HAP-1 (cell line): ENCODE measurements around the gene S1PR3.

Experiments used
- DNase-seq, 2 experiments: peaks; one replicate each; pipeline ENCODE4 v3.0.0-alpha.2; 2016 to 2020; ENCODE audit warnings: low spot score in 2 of 2
- H3K27me3 ChIP-seq: fragments of 250-450 bp; sonication (Bioruptor Pico); 2 replicates; pipeline ENCODE4 v1.5.1; 2020; ENCODE audit warnings: low read depth, mild to moderate bottlenecking, moderate library complexity
- H3K36me3 ChIP-seq: fragments of 250-450 bp; sonication (Bioruptor Pico); replicated peaks from 2 replicates; pipeline ENCODE4 v1.5.1; 2020; ENCODE audit warnings: mild to moderate bottlenecking
- H3K4me1 ChIP-seq: fragments of 250-450 bp; sonication (Bioruptor Pico); 2 replicates; pipeline ENCODE4 v1.5.1; 2020; ENCODE audit warnings: mild to moderate bottlenecking
- H3K4me3 ChIP-seq: fragments of 250-450 bp; sonication (Bioruptor Pico); 2 replicates; pipeline ENCODE4 v1.5.1; 2020; ENCODE audit warnings: mild to moderate bottlenecking, moderate library complexity
- H3K9me3 ChIP-seq: fragments of 250-450 bp; sonication (Bioruptor Pico); 2 replicates; pipeline ENCODE4 v1.5.1; 2020; ENCODE audit warnings: mild to moderate bottlenecking, moderate library complexity
- in situ Hi-C: fragments of 300-500 bp; cut with MboI; formaldehyde crosslinking; loops from 3 replicates; pipeline ENCODE4 v1.14.3; 2020; ENCODE audit warnings: low sequenced_read_pairs, inconsistent platforms, mixed read lengths

S1PR3 gene

DNA sequence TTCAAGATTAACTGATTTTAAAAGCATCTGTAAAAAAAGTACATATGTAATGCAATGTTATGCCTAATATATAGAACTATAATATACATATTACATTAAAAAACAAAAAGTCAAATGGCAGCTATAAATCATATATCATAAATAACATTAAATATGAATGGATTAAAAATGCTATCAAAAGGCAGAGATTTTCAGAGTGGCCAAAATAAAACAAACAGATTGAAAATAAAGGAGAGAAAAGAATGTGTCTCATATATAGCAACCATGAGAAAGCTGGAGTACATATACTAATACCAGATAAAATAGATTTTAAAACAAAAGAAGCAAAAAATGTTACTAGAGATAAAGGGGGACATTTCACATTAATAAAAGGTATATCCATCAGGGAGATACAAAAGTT, 38.5 kb downstream of the S1PR3 start:
- in situ Hi-C loops = no loop called here
- Histone ChIP-seq H3K4me3 (no peak overlapping the region), H3K9me3 (no peaks in the 10 kb centered on the region), H3K27me3 (no peaks in the 10 kb centered on the region), H3K4me1 (no peaks in the 10 kb centered on the region), H3K36me3 (no peaks in the 10 kb centered on the region)
- DNase-seq = no peak

DNA sequence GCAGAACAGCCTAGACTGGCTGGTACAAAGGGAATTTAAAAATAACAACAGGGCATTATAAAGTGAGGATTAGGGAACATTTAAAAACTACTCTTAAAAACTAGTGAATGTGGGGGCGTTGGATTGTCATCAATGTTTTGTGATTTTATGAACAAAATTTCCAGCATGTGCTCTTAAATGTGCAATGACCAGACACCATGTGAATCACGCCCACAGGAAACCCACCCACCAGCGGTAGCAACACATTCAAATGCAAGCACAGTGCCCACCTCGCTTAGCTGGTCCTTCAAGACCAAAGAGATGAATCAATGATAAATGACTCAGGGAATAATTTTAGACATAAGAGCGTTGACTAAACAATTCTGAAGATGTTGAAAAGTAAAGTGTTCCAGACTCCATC, 40.9 kb downstream of the S1PR3 start:
- in situ Hi-C loops = no loop called here
- Histone ChIP-seq H3K4me3 (no peak overlapping the region), H3K9me3 (no peaks in the 10 kb centered on the region), H3K4me1 (no peaks in the 10 kb centered on the region), H3K27me3 (no peaks in the 10 kb centered on the region), H3K36me3 (no peaks in the 10 kb centered on the region)
- DNase-seq = no peak

DNA sequence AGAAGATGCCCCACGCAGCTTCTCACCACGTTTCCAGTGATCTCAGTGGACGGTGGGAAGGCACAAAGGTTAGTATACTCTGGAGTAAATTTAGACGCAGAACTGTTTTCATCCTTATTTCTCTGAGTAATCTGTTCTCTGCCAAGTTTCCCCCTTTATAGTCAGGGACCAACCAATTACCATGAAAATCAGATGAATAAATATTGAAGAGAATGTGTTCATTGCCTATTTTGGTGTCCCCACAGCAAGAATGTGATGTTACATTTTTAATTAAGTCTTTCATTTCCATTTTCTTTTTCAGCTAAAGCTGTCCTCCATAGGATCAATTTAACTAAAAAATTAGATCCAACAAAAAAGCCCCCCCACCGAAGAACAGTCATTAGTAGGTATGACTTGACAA, 41.4 kb downstream of the S1PR3 start:
- in situ Hi-C loops = no loop called here
- no peak for DNase-seq
- Histone ChIP-seq H3K36me3 (no peaks in the 10 kb centered on the region), H3K9me3 (no peaks in the 10 kb centered on the region), H3K27me3 (no peaks in the 10 kb centered on the region), H3K4me1 (no peaks in the 10 kb centered on the region), H3K4me3 (no peak overlapping the region)

DNA sequence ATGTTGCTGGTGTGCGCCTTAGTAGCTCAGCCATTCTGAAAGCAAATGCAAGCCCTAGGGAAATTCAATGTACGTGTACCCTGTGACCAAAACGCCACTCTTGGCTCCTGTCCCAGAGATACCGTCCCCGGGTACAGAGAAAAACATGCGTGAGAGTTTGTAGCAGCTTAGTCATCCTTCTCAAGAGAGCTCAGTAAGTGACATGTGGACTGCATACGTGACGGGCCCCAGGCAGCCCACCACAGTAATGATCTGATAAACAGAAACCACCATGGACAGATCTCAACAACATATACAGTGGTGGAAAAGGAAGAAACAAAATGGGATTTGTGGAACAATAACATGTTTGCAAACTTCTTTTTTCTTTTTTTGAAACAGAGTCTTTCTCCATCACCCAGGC, 45.1 kb downstream of the S1PR3 start:
- in situ Hi-C loops = no loop called here
- H3K27me3 ChIP-seq = no peaks in the 10 kb centered on the region
- DNase-seq = no peak

DNA sequence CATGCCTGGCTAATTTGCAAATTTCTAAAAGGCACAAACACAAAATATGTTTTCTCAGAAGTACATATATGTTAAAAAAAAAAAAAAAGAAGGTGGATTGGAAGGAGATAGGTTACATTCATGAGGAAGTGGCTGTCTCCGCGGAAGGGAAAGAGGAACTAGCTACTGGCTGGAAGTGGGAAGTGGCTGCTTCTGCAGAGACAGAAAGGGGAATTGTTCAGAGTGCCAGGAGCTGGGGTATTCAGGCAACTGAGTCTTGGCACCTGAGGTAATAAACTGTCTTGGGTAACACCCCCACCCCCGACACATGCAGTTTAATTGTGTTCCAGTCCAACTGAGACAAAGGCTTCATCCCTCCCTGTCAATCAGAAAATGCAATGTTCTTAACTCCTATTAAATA, 45.6 kb downstream of the S1PR3 start:
- H3K27me3 ChIP-seq = no peaks in the 10 kb centered on the region
- H3K4me1 ChIP-seq = no peaks in the 10 kb centered on the region
- H3K36me3 ChIP-seq = no peaks in the 10 kb centered on the region
- no peak for DNase-seq
- H3K9me3 ChIP-seq = no peaks in the 10 kb centered on the region
- H3K4me3 ChIP-seq = no peak overlapping the region
- in situ Hi-C loops = no loop called here

More for the DNA sequence above, 45.1 kb downstream of the S1PR3 start:
- no peaks in the 10 kb centered on the region for H3K4me1 ChIP-seq
- H3K4me3 ChIP-seq = no peak overlapping the region
- no peaks in the 10 kb centered on the region for H3K9me3 ChIP-seq
- no peaks in the 10 kb centered on the region for H3K36me3 ChIP-seq

DNA sequence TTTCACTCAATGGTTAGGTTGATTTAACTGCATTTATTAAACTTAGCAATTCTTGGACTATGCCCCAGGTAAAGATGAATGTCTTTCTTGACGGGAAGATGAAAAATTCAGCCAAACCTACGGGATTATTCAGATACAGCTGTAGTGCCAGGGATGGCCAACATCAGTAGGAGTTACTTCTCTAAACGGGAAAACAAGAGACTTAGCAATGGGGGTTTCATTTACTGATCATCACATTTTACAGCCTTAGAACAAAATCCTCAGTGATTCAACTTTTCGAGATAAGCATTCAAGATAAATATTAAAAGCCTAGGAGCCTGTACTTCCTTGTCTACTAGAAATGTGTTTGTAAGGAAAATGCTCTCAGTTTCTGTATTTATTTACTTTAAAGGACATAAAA, 46.1 kb downstream of the S1PR3 start:
- DNase-seq = no peak
- Histone ChIP-seq H3K4me3 (no peak overlapping the region), H3K27me3 (no peaks in the 10 kb centered on the region), H3K36me3 (no peaks in the 10 kb centered on the region), H3K9me3 (no peaks in the 10 kb centered on the region), H3K4me1 (no peaks in the 10 kb centered on the region)
- in situ Hi-C loops = no loop called here

DNA sequence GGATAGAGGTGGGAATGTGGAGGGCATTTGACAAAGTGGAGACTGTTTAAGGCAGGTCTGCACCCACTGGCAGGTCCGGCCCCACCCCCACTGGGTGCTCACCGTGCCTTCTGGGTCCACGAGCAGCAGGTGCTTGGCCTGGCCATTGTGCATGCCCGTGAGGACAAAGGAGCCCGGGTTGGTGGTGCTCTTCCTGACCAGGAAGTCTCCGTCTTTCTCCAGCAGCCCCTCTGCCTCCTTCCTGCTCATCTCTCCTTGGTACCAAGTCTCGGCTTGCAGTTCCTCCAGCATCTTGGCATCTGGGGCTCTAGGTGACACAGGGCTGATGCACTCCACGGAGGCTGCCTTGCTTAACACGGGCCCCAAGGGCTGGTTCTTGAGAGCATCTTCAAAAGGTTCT, 46.6 kb downstream of the S1PR3 start:
- Histone ChIP-seq H3K4me1 (no peaks in the 10 kb centered on the region), H3K36me3 (no peaks in the 10 kb centered on the region), H3K27me3 (no peaks in the 10 kb centered on the region), H3K4me3 (no peak overlapping the region), H3K9me3 (no peaks in the 10 kb centered on the region)
- in situ Hi-C loops = no loop called here
- no peak for DNase-seq

DNA sequence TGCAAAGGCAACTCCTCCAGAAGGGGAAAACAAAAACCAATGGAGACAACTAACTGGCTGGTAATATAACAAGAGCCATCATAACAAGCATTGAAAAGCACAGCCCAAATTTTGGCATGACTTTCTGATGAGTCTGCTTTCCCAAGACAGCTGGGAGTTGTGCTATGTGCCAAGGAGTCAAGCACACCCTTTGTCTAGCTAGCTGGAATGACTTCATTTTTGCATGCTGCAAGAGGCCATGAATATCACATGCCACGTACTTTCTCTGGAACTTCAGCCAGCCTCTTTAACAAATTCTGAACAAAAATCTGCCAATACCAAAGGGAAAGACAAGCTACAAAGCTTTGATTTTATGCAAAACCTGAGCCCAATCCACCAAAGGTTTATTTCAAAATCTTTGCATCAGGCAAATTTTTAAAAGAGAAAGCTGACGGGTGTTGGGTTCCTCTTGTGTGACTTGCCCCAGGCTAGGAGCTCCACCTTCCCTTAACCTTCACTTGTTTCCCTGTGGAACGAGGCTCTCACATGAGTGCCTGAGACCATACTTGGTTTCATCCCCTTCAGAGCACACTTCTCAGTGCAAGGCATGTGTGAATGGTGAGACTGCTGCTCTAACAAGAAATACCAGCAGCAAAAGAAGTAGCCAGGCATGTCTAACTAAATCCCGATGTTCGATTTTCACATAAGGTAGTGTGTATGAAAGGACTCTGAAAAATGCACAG, 47.3 kb downstream of the S1PR3 start:
- H3K36me3 ChIP-seq = no peaks in the 10 kb centered on the region
- no peak overlapping the region for H3K4me3 ChIP-seq
- no peaks in the 10 kb centered on the region for H3K27me3 ChIP-seq
- in situ Hi-C loops = no loop called here
- no peaks in the 10 kb centered on the region for H3K4me1 ChIP-seq
- DNase-seq = no peak
- no peaks in the 10 kb centered on the region for H3K9me3 ChIP-seq

DNA sequence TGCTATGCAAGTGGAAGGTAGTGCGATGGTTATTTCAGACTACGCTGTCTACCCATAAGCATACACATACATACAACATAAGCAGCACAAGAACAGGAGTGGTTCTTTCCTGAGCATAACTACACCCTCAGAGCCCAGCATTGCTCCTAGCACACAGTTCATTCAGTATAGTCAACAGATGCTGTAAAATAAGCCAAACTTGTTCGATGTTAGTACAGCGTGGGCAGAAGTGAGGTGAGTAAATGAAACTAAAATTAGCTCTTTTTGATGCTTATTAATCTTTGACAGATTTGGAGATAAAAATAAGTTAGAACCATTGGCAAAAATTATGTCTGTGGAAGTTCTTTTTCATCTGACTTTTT, 47.8 kb downstream of the S1PR3 start:
- in situ Hi-C loops = no loop called here
- Histone ChIP-seq H3K9me3 (no peaks in the 10 kb centered on the region), H3K4me3 (no peak overlapping the region), H3K36me3 (no peaks in the 10 kb centered on the region), H3K4me1 (no peaks in the 10 kb centered on the region), H3K27me3 (no peaks in the 10 kb centered on the region)
- DNase-seq = no peak

DNA sequence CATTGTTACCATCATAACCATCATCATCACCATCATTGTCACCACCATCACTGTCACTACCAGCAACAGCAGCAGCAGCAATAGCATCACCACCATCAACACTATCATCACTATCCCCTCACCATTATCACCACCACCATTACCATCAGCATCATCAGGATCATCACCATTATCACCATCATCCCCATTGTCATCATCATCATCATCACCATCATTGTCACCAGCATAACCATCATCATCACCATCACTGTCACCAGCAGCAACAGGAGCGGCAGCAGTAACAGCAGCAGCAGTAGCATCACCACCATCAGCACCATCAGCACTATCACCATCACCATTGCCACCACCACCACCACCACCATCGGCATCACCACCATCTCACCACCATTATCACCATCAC, 48.4 kb downstream of the S1PR3 start:
- Histone ChIP-seq H3K4me3 (no peak overlapping the region), H3K4me1 (no peaks in the 10 kb centered on the region), H3K36me3 (no peaks in the 10 kb centered on the region), H3K9me3 (no peaks in the 10 kb centered on the region), H3K27me3 (no peaks in the 10 kb centered on the region)
- in situ Hi-C loops = no loop called here
- no peak for DNase-seq

DNA sequence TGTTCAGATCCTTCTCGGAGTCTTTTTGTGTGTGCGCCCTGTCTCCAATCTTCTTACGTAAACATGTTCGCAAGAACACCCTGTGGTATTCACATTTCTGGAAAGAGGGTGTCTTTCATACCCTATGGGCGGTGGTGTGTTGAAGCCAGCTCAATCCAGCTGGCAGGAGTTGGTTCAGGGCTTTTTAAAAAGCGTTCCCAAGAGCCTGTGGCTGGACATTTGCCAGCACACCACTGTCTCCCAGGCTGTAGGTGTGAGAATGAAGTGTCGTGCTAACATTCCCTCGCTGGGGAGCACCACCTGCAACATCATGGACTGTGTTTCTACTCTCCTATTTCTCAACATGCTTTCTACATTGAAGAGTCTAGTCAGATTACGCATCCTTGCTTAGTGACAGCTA, 51.7 kb downstream of the S1PR3 start:
- no peaks in the 10 kb centered on the region for H3K9me3 ChIP-seq
- no peaks in the 10 kb centered on the region for H3K4me1 ChIP-seq
- no peak overlapping the region for H3K4me3 ChIP-seq
- H3K27me3 ChIP-seq = no peaks in the 10 kb centered on the region
- no peaks in the 10 kb centered on the region for H3K36me3 ChIP-seq
- in situ Hi-C loops = no loop called here
- no peak for DNase-seq

DNA sequence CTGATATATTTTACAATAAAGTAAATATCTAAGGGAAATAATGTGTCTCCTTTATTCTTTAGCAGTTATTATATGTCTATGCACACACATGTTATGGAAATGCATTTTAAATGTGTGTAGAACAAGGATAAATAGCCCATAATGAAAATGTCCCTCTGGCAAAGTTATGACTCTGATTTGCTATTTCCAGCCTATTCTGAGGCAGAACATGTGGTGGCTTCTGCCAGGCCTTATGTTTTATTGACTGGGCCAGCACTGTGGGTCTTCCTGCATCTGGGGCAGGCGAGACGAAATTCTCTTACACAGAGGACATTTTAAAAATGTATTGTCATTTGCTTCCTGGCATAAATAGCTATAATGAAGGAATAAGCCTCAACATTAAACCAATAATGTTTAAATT, 52.8 kb downstream of the S1PR3 start:
- DNase-seq = no peak
- Histone ChIP-seq H3K36me3 (no peaks in the 10 kb centered on the region), H3K4me3 (no peak overlapping the region), H3K27me3 (no peaks in the 10 kb centered on the region), H3K4me1 (no peaks in the 10 kb centered on the region), H3K9me3 (no peaks in the 10 kb centered on the region)
- in situ Hi-C loops = no loop called here

DNA sequence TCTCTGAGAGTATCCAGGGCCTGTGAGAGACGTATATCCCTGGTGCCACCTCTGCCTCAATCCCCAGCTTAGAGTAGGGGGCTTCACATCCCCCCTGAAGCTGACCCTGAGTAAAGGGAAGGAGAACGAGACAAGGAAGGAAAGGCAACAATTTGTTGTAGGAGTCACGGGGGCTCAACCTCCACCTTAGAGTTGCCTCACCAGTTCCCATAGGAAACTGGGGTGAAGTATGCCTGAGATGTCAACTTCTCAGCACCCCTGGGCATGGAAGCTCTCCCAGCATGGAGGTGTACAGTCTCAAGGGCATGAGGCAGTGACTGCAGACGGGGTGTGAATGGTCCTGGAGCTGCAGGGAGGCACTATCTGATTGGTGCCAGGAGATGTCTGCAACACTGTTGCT, 53.6 kb downstream of the S1PR3 start:
- in situ Hi-C loops = no loop called here
- H3K36me3 ChIP-seq = no peaks in the 10 kb centered on the region

DNA sequence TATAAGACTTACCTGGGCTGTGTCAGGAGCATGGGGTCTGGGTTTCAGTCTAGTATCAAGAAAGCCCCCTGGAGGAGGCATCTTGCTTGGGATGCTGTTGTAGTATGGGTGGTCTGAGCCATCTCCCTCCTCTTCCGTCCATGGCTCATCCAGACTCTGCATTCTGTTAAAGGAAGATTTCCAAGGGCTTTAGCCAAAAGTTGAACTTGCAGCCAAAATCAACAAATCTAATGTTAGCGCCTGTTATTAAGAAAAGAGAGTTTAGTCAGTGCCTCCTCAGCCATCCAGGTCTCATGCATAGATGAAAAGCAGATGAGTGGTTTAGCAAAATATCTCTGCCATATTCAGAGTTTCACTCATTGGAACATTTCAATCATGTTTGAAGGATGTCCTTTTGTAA, 55.6 kb downstream of the S1PR3 start:
- Histone ChIP-seq H3K36me3 (no peaks in the 10 kb centered on the region), H3K9me3 (no peaks in the 10 kb centered on the region), H3K27me3 (no peaks in the 10 kb centered on the region), H3K4me1 (no peaks in the 10 kb centered on the region), H3K4me3 (no peak overlapping the region)
- DNase-seq = no peak
- in situ Hi-C loops = no loop called here

More for the DNA sequence above, 53.6 kb downstream of the S1PR3 start:
- no peak for DNase-seq
- Histone ChIP-seq H3K4me3 (no peak overlapping the region), H3K9me3 (no peaks in the 10 kb centered on the region), H3K27me3 (no peaks in the 10 kb centered on the region), H3K4me1 (no peaks in the 10 kb centered on the region)

DNA sequence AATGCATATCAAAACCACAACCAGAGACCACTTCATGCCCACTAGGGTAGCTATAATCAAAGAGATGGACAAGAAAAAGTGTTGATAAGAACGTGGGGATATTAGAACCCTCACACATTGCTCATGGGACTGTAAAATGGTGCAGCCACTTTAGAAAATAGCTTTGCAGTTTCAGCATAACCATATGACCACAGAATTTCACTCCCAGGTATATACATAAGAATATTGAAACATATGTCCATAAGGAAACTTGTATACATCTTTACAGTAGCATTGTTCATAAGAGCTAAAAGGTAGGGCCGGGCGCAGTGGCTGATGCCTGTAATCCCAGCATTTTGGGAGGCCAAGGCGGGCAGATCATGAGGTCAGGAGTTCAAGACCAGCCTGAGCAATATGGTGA, 56.4 kb downstream of the S1PR3 start:
- Histone ChIP-seq H3K4me1 (no peaks in the 10 kb centered on the region), H3K27me3 (no peaks in the 10 kb centered on the region), H3K4me3 (no peak overlapping the region), H3K36me3 (no peaks in the 10 kb centered on the region), H3K9me3 (no peaks in the 10 kb centered on the region)
- in situ Hi-C loops = no loop called here
- DNase-seq = no peak
